Loucy (cell line): ENCODE results near the gene GALNT9.

Experiments
- H2AFZ ChIP-seq: fragments of 200-600 bp; sonication (generic); 2 replicates; pipeline ENCODE4 v1.6.0; 2016; ENCODE audit warnings: antibody characterized with exemption, mild to moderate bottlenecking, low read length, moderate library complexity
- H3F3A ChIP-seq: fragments of 200-600 bp; 2 replicates; pipeline ENCODE4 v1.6.0; 2016; ENCODE audit warnings: antibody characterized with exemption, low read depth, mild to moderate bottlenecking
- H3K27me3 ChIP-seq: fragments of 200-600 bp; sonication (generic); 2 replicates; pipeline ENCODE4 v1.6.1; 2014; ENCODE audit warnings: low read length, mild to moderate bottlenecking; ENCODE audit not compliant: insufficient read depth, poor library complexity, severe bottlenecking
- H3K36me3 ChIP-seq: fragments of 200-600 bp; sonication (generic); 2 replicates; pipeline ENCODE4 v1.6.1; 2016; ENCODE audit warnings: low read length; ENCODE audit not compliant: insufficient read depth
- H3K4me1 ChIP-seq: fragments of 200-600 bp; sonication (generic); 2 replicates; pipeline ENCODE4 v1.5.1; 2014; ENCODE audit warnings: low read length, mild to moderate bottlenecking; ENCODE audit not compliant: insufficient read depth, poor library complexity, severe bottlenecking
- H3K4me2 ChIP-seq: fragments of 200-600 bp; sonication (generic); 2 replicates; pipeline ENCODE4 v1.6.0; 2014; ENCODE audit warnings: antibody characterized with exemption, low read length, low read depth, mild to moderate bottlenecking; ENCODE audit not compliant: poor library complexity, severe bottlenecking
- H3K4me3 ChIP-seq: fragments of 200-600 bp; sonication (generic); 2 replicates; pipeline ENCODE4 v1.5.1; 2014; ENCODE audit warnings: low read length, mild to moderate bottlenecking, mixed read lengths; ENCODE audit not compliant: poor library complexity, severe bottlenecking
- H3K79me2 ChIP-seq: fragments of 200-600 bp; sonication (generic); 2 replicates; pipeline ENCODE4 v1.6.1; 2014; ENCODE audit warnings: low read length; ENCODE audit not compliant: insufficient read depth
- H3K9ac ChIP-seq: fragments of 200-600 bp; sonication (generic); 2 replicates; pipeline ENCODE4 v1.6.0; 2014; ENCODE audit warnings: mild to moderate bottlenecking, low read depth, low read length, moderate library complexity; ENCODE audit not compliant: poor library complexity, severe bottlenecking
- H3K9me2 ChIP-seq: fragments of 200-600 bp; sonication (generic); replicated peaks from 2 replicates; pipeline ENCODE4 v1.6.1; 2016; ENCODE audit warnings: low read depth, low read length, mixed read lengths
- H3K9me3 ChIP-seq: fragments of 200-600 bp; sonication (generic); 2 replicates; pipeline ENCODE4 v1.6.1; 2014; ENCODE audit warnings: mild to moderate bottlenecking, antibody characterized with exemption, low read length, low read depth; ENCODE audit not compliant: insufficient read depth
- H4K20me1 ChIP-seq: fragments of 200-600 bp; sonication (generic); 2 replicates; pipeline ENCODE4 v1.6.0; 2014; ENCODE audit warnings: antibody characterized with exemption, low read length, mild to moderate bottlenecking; ENCODE audit not compliant: insufficient read depth, poor library complexity, severe bottlenecking
- EZH2phosphoT487 ChIP-seq: fragments of 200-600 bp; IDR thresholded peaks from 2 replicates; pipeline ENCODE4 v1.6.1; 2018; ENCODE audit warnings: antibody characterized with exemption, mild to moderate bottlenecking, moderate library complexity, borderline replicate concordance
- TF ChIP-seq, protein P1 (sequence below): fragments of 200-600 bp; sonication (generic); conservative IDR thresholded peaks from 2 replicates; pipeline ENCODE4 v1.5.1; 2014; ENCODE audit warnings: mild to moderate bottlenecking, antibody characterized with exemption, low read length

GALNT9 gene

DNA sequence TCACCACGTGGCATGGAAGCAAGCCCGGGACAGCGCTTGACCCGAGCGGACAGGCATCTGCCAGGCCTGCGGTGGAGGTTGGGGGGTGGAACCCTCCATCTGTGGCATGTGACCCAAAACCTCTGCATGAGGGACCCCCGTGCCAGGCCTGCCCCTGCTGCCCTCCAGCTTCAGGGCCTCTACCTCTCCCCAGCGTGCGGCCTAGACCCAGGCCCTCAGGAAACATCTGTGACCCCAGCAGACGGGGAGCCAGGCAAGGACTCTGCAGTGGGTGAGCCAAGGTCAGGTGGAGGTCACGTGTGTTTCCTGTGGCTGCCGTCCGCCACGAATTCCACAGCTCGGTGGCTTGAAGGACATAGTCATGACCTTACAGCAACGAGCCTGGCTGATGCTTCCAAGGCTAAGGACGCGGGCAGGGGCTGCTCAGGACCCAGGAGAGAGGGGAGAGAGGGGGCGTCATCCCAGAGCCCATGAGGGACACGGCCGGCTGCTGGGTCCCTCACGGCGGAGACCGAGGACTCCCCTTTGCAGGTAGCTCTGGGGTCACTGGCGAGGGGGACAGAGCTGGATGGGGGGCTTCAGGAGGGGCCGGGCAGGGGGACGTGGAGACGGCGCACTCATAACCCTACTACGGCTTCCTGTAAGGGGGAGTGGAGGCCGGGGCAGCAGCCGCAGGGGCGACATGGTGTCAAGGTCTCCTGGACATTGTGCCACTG is 91.5 kb downstream of the GALNT9 start:
- Histone ChIP-seq H4K20me1 (no peaks in the 10 kb centered on the region), H2AFZ (no peak overlapping the region), H3K4me1 (peaks cover 6% of the 10 kb centered on the region), H3K9me3 (no peaks in the 10 kb centered on the region), H3K4me2 (no peak overlapping the region), H3K36me3 (no peaks in the 10 kb centered on the region), H3K4me3 (no peak overlapping the region), H3K9me2 (no peaks in the 10 kb centered on the region), H3F3A (no peaks in the 10 kb centered on the region), H3K27me3 (peaks cover 4% of the 10 kb centered on the region), H3K79me2 (no peaks in the 10 kb centered on the region), H3K9ac (no peak overlapping the region)
- TF ChIP-seq, protein P1, sequence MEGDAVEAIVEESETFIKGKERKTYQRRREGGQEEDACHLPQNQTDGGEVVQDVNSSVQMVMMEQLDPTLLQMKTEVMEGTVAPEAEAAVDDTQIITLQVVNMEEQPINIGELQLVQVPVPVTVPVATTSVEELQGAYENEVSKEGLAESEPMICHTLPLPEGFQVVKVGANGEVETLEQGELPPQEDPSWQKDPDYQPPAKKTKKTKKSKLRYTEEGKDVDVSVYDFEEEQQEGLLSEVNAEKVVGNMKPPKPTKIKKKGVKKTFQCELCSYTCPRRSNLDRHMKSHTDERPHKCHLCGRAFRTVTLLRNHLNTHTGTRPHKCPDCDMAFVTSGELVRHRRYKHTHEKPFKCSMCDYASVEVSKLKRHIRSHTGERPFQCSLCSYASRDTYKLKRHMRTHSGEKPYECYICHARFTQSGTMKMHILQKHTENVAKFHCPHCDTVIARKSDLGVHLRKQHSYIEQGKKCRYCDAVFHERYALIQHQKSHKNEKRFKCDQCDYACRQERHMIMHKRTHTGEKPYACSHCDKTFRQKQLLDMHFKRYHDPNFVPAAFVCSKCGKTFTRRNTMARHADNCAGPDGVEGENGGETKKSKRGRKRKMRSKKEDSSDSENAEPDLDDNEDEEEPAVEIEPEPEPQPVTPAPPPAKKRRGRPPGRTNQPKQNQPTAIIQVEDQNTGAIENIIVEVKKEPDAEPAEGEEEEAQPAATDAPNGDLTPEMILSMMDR: no peak
- no peak for TF ChIP-seq EZH2phosphoT487

DNA sequence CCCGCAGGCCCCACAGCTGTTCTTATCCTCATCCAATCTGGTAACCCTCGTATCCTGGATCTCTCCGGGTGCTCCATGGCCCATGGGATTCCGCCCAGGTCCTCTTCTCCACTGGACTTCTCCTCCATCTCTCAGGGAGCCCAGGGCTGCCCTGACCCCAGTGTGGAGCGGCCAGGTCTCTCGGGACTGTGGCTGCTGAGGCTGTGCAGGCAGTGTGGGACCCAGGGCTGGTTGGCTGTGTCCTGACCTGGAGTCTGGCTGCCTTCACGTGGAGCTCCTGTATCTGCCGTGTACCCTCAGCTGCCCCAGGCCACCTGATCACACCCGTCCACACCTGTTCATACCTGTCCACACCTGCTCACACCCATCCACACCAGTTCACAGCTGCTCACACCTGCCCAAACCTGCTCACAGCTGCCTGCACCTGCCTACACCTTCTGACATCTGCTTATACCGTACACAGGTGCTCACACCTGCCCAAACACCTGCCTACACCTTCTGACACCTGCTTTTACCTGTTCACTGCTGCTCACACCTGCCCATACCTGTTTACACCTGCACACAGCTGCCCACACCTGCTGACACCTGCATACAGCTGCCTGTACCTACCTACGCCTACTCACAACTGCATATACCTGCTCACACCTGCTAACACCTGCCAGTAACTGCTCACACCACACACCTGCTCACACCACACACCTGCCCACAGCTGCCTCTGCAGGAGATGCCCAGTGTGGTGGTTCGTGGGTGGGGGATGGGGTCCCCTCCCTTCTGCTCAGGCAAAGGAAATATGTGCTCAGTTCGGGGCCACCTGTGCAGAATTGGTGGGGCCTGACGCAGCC is 92.2 kb downstream of the GALNT9 start:
- Histone ChIP-seq H3K4me2 (no peak overlapping the region), H3K9me2 (no peaks in the 10 kb centered on the region), H3K79me2 (no peaks in the 10 kb centered on the region), H3K4me1 (peaks cover 6% of the 10 kb centered on the region), H3K36me3 (no peaks in the 10 kb centered on the region), H2AFZ (no peak overlapping the region), H3F3A (no peaks in the 10 kb centered on the region), H3K27me3 (peaks cover 4% of the 10 kb centered on the region), H3K9ac (no peak overlapping the region), H3K9me3 (no peaks in the 10 kb centered on the region), H3K4me3 (no peak overlapping the region), H4K20me1 (no peaks in the 10 kb centered on the region)
- no peak for TF ChIP-seq EZH2phosphoT487
- TF ChIP-seq, protein P1: no peak

DNA sequence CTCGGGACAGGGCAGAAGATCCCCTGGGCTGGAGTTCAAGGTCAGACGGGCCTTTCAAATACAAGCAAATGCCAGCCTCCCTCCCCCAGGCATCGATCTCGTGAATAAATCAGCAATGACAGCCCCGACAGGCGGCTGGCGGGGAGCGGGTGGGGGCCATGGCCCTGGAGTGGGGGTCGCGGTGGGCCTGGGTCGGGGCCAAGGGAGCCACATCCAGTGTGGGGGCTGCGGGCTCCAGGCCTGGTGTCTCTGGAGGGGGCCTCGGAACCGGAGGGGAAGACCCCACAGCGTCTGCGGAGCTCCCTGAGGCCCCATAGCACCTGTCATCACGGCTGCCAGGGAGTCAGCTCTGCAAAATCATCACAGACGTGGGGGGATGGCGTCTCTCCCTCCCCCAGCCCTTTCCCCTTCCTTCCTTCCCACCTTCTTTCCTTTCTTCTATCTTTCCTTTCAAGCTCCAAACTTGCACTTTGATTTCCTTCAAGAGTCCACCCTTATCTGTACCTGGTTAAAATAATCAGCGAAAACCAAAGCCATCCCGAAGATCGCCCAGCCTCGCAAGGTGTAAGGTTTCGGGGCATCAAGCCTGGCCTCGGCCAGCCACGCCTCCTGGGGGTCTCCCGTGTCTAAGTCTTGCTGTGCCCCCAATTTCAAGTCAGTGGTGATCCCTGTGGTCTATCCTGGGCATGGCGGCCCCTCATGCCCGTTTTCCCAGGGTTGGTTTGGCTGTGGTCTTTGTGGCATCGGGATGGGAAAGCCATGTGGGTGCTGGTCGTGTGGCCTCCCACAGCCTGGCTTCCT is 93.1 kb downstream of the GALNT9 start:
- H3K4me1 ChIP-seq: peaks cover 6% of the 10 kb centered on the region
- H3K9ac ChIP-seq: no peak overlapping the region
- H3K36me3 ChIP-seq: no peaks in the 10 kb centered on the region
- no peaks in the 10 kb centered on the region for H3K9me3 ChIP-seq
- H3K4me3 ChIP-seq: no peak overlapping the region
- no peak overlapping the region for H3K4me2 ChIP-seq
- TF ChIP-seq, protein P1: no peak
- TF ChIP-seq EZH2phosphoT487: no peak
- no peaks in the 10 kb centered on the region for H3K79me2 ChIP-seq
- H3F3A ChIP-seq: no peaks in the 10 kb centered on the region
- H3K9me2 ChIP-seq: no peaks in the 10 kb centered on the region
- no peaks in the 10 kb centered on the region for H4K20me1 ChIP-seq
- peaks cover 4% of the 10 kb centered on the region for H3K27me3 ChIP-seq
- H2AFZ ChIP-seq: no peak overlapping the region
